Measurements from ENCODE around the gene FUT3. TPM values are rescaled to one million over a fixed set of nuclear protein-coding genes. Genes with fewer than 3 reads are reported as not detected.

The FUT3 gene
- total RNA-seq, 2 experiments from 2014 or later, result 0.61 to 0.85 TPM

DNA sequence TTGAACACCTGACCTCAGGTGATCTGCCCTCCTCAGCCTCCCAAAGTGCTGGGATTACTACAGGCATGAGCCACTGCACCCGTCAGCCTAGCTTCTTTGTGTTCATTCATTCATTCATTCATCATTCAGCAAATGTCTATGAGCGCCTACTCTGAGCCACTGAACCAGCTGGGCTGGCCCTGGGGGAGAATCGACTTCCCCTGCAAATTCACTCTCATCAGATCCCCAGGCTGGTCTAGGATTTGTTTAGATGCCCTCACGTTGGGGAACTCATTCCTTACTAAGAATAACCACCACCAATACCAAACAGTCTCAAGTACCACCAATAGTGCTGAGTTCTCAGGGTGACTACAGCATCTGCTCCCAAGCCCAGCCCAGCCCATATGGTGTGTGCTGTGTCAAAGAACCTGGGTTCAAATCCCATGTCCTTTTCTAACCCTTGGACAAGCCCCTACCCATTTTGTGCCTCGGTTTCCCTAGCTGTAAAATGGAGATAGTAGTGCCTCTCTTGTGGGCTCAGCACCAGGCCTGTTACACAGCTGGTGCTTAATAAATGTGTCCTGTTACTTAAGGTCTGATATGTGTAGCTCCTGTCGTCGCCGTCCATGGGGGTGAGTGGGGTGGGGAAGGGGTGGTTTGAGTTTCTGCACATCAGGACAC lies 29.6 kb downstream of the FUT3 start:
- H3K9me3 ChIP-seq (ENCODE audit: control insufficient read depth in 1 of 2, insufficient read depth in 1 of 2, low read length in 2 of 2), result peaks cover 0 to 14% of the 10 kb centered on the region in 2 experiments
- intact Hi-C loops (cut with DNase I, micrococcal nuclease), result no loop called here
- Mint-ChIP-seq H3K27me3 (no peaks in the 10 kb centered on the region), H3K9me3 (no peaks in the 10 kb centered on the region), H3K36me3 (ENCODE audit: low read depth) (no peaks in the 10 kb centered on the region), H3K27ac (no peak overlapping the region), H3K4me1 (ENCODE audit: low read depth) (peaks cover under 1% of the 10 kb centered on the region), H3K4me3 (no peak overlapping the region)
- no peaks in the 10 kb centered on the region for H3K27me3 ChIP-seq (ENCODE audit: control insufficient read depth in 1 of 2, insufficient read depth in 2 of 2, low read length in 2 of 2)
- ATAC-seq (ENCODE audit: poor library complexity), result no peak
- no peak for DNase-seq
- no peak overlapping the region for H3K27ac ChIP-seq (ENCODE audit: low read depth in 1 of 2, low read length in 2 of 2)
- peaks cover 6% of the 10 kb centered on the region for H3K4me1 ChIP-seq (ENCODE audit: insufficient read depth, low read length)
- H3K4me3 ChIP-seq (ENCODE audit: low read length), result no peak overlapping the region
- TF ChIP-seq, protein P1, sequence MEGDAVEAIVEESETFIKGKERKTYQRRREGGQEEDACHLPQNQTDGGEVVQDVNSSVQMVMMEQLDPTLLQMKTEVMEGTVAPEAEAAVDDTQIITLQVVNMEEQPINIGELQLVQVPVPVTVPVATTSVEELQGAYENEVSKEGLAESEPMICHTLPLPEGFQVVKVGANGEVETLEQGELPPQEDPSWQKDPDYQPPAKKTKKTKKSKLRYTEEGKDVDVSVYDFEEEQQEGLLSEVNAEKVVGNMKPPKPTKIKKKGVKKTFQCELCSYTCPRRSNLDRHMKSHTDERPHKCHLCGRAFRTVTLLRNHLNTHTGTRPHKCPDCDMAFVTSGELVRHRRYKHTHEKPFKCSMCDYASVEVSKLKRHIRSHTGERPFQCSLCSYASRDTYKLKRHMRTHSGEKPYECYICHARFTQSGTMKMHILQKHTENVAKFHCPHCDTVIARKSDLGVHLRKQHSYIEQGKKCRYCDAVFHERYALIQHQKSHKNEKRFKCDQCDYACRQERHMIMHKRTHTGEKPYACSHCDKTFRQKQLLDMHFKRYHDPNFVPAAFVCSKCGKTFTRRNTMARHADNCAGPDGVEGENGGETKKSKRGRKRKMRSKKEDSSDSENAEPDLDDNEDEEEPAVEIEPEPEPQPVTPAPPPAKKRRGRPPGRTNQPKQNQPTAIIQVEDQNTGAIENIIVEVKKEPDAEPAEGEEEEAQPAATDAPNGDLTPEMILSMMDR (IDR thresholded peaks at IDR 0.05), result no peak
- ChIA-PET POLR2A (no interaction called here), CTCF (interaction anchor here (2.2 kb wide), 1 partner anchor 17 kb away, joined by 5 read pairs; no protein-coding TSS in a partner anchor)
- no peaks in the 10 kb centered on the region for H3K36me3 ChIP-seq (ENCODE audit: insufficient read depth, low read length)

DNA sequence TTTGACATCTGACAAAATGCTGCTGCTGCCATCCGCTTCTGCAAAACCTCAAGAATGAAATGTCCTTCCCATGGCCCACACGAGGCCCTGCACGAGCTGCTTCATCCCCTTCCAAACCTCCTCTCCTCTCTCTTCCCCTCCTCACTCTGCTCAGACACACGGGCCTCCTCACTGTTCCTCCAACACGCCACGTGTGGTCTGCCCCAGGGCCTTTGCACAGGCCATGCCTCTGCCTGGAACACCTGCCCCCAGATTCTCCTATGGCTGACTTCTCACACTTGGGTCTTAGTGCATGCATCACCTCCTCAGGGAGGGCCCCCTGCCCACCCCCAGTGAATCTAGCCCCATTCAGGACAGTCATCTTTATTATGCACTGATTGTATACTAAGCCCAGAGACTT lies 30.5 kb downstream of the FUT3 start:
- TF ChIP-seq, protein P1 (IDR thresholded peaks at IDR 0.05), result no peak
- Mint-ChIP-seq H3K4me1 (ENCODE audit: low read depth) (no peaks in the 10 kb centered on the region), H3K27ac (no peak overlapping the region), H3K9me3 (no peaks in the 10 kb centered on the region), H3K4me3 (no peak overlapping the region), H3K36me3 (ENCODE audit: low read depth) (no peaks in the 10 kb centered on the region), H3K27me3 (no peaks in the 10 kb centered on the region)
- peaks cover 0 to 10% of the 10 kb centered on the region in 2 experiments for H3K9me3 ChIP-seq (ENCODE audit: control insufficient read depth in 1 of 2, insufficient read depth in 1 of 2, low read length in 2 of 2)
- ChIA-PET POLR2A (no interaction called here), CTCF (interaction anchor here (0.7 kb wide), 2 partner anchors 17 to 46 kb away, joined by 3 read pairs; no protein-coding TSS in a partner anchor)
- H3K27ac ChIP-seq (ENCODE audit: low read depth in 1 of 2, low read length in 2 of 2), result no peak overlapping the region
- intact Hi-C loops (cut with DNase I, micrococcal nuclease), result no loop called here
- ATAC-seq (ENCODE audit: poor library complexity), result no peak
- no peaks in the 10 kb centered on the region for H3K36me3 ChIP-seq (ENCODE audit: insufficient read depth, low read length)
- no peaks in the 10 kb centered on the region for H3K4me1 ChIP-seq (ENCODE audit: insufficient read depth, low read length)
- no peak overlapping the region for H3K4me3 ChIP-seq (ENCODE audit: low read length)
- DNase-seq, result no peak
- H3K27me3 ChIP-seq (ENCODE audit: control insufficient read depth in 1 of 2, insufficient read depth in 2 of 2, low read length in 2 of 2), result no peaks in the 10 kb centered on the region

DNA sequence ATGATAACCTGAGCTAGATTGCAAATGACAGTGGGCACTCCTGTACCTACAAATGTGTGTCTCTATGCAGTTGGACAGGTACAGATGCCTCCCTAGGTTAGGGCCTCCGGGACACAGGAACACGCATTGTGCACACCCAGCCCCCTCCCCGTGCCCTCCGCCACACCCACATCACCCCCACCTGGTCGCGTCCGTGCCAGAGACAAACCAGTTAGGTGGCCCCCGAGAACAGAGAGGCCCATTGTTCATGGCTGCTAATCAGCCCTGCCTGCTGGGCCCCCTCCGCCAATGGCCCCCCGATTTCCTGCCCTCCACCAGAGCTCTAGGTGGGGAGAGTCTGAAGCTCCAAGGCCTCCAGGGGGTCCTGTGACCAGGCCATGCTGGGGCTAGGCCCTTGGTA lies 32.7 kb downstream of the FUT3 start:
- TF ChIP-seq, protein P1 (IDR thresholded peaks at IDR 0.05), result no peak
- Histone ChIP-seq H3K9me3 (ENCODE audit: control insufficient read depth in 1 of 2, insufficient read depth in 1 of 2, low read length in 2 of 2) (no peaks in the 10 kb centered on the region), H3K4me3 (ENCODE audit: low read length) (no peak overlapping the region), H3K4me1 (ENCODE audit: insufficient read depth, low read length) (no peaks in the 10 kb centered on the region), H3K36me3 (ENCODE audit: insufficient read depth, low read length) (no peaks in the 10 kb centered on the region), H3K27me3 (ENCODE audit: control insufficient read depth in 1 of 2, insufficient read depth in 2 of 2, low read length in 2 of 2) (no peaks in the 10 kb centered on the region), H3K27ac (ENCODE audit: low read depth in 1 of 2, low read length in 2 of 2) (no peak overlapping the region)
- no peak overlapping the region for H3K4me3 Mint-ChIP-seq
- no peaks in the 10 kb centered on the region for H3K27me3 Mint-ChIP-seq
- H3K4me1 Mint-ChIP-seq (ENCODE audit: low read depth), result no peaks in the 10 kb centered on the region
- POLR2A ChIA-PET, result no interaction called here
- DNase-seq (no peak), ATAC-seq (ENCODE audit: poor library complexity) (no peak)
- H3K36me3 Mint-ChIP-seq (ENCODE audit: low read depth), result no peaks in the 10 kb centered on the region
- H3K9me3 Mint-ChIP-seq, result no peaks in the 10 kb centered on the region
- CTCF ChIA-PET, result no interaction called here
- H3K27ac Mint-ChIP-seq, result no peak overlapping the region
- intact Hi-C loops (cut with DNase I, micrococcal nuclease), result no loop called here

All from CD4-positive, alpha-beta T cell (primary cell).